Measurements from ENCODE around the gene PLCL2.

GRCh38 chr3:16917256-16917935 lies 32.6 kb downstream of the PLCL2 start:
- TF ChIP-seq CTCF (IDR thresholded peaks at IDR 0.05) (no peak), SIN3A (IDR thresholded peaks at IDR 0.05; ENCODE audit: borderline replicate concordance, insufficient read depth, low read depth, low read length) (no peak), REST (IDR thresholded peaks at IDR 0.05; ENCODE audit: insufficient read depth in 1 of 2, low read depth in 2 of 2, low read length in 1 of 2) (no peak), POLR2AphosphoS5 (IDR thresholded peaks at IDR 0.05; ENCODE audit: low read depth, low read length) (no peak)

Measured in Panc1 (cell line).